A549 (cell line): Measurements from ENCODE around the gene IL21R. TPM values are rescaled to one million over a fixed set of nuclear protein-coding genes. Genes with fewer than 3 reads are reported as not detected.

Experiments
- ATAC-seq, 2 experiments: fragments of 200-7000 bp in 1 of 2; fragments of >200 bp in 1 of 2; cut with Nextera tagmentation in 1 of 2; cut with Tn5 transposase in 1 of 2; 3 replicates each; pipeline versions ENCODE4 v1.8.0 to v1.9.1; 2018 to 2020; ENCODE audit warnings: mild to moderate bottlenecking in 1 of 2, moderate library complexity in 1 of 2
- CTCF ChIA-PET: fragments of 300-600 bp; sonication (Branson Sonifier 250); formaldehyde crosslinking; extraction: SDS; loops from one replicate; lab custom pipeline; 2021; ENCODE audit warnings: antibody characterized with exemption, inconsistent platforms; lab: Yijun Ruan, JAX
- POLR2A ChIA-PET: fragments of 350-600 bp; formaldehyde crosslinking; extraction: SDS; loops from one replicate; lab custom pipeline; 2021; ENCODE audit warnings: antibody characterized with exemption, inconsistent platforms; lab: Yijun Ruan, JAX
- DNase-seq, 2 experiments: peaks; one replicate each; pipeline versions ENCODE4 v3.0.0 to v3.0.0-alpha.2; 2011 to 2016; ENCODE audit warnings: low read depth in 1 of 2, low spot score in 1 of 2
- FAIRE-seq: peaks from 2 replicates; lab custom pipeline; 2011; peaks lifted over from hg19 to GRCh38; lab: Jason Lieb, UNC
- H3K27ac ChIP-seq, 2 experiments: fragments of >200 bp; sonication (Bioruptor Twin); formaldehyde crosslinking; 3 replicates each; pipeline ENCODE4 v1.5.1; 2016 to 2017
- H3K4me1 ChIP-seq: fragments of >200 bp; sonication (Bioruptor Twin); formaldehyde crosslinking; 3 replicates; pipeline ENCODE4 v1.6.1; 2016
- H3K4me2 ChIP-seq: fragments of >200 bp; sonication (Bioruptor Twin); formaldehyde crosslinking; 3 replicates; pipeline ENCODE4 v1.6.1; 2016
- H3K4me3 ChIP-seq: fragments of >200 bp; sonication (Bioruptor Twin); formaldehyde crosslinking; 3 replicates; pipeline ENCODE4 v1.5.1; 2016
- H3K9me3 ChIP-seq: fragments of >200 bp; sonication (Bioruptor Twin); formaldehyde crosslinking; 3 replicates; pipeline ENCODE4 v1.6.1; 2016
- ATOH8 ChIP-seq: fragments of 250-450 bp; sonication (Bioruptor Pico); IDR thresholded peaks from 2 replicates; pipeline ENCODE4 v1.5.0; 2020; ENCODE audit warnings: low read depth, mild to moderate bottlenecking, moderate library complexity
- CHD4 ChIP-seq: fragments of 200-600 bp; sonication (generic); IDR thresholded peaks from 2 replicates; pipeline ENCODE4 v1.6.1; 2016; ENCODE audit warnings: antibody characterized with exemption, mild to moderate bottlenecking, borderline replicate concordance
- E2F6 ChIP-seq: IDR thresholded peaks from 2 replicates; pipeline ENCODE4 v1.6.1; 2012; ENCODE audit warnings: low read depth, borderline replicate concordance
- ELK1 ChIP-seq: fragments of 150-350 bp; IDR thresholded peaks from 2 replicates; pipeline ENCODE4 v1.6.1; 2014; ENCODE audit warnings: low read depth, mild to moderate bottlenecking, low read length
- FOSL2 ChIP-seq, 2 experiments: fragments of 450-650 bp in 1 of 2; fragments of >200 bp in 1 of 2; sonication (Bioruptor Twin) in 1 of 2; formaldehyde crosslinking; IDR thresholded peaks; 2 replicates each; pipeline versions ENCODE4 v1.5.0 to v1.6.1; 2016 to 2020; ENCODE audit warnings: mild to moderate bottlenecking in 1 of 2, moderate library complexity in 1 of 2
- HES2 ChIP-seq: fragments of >200 bp; sonication (Bioruptor Twin); formaldehyde crosslinking; IDR thresholded peaks from 2 replicates; pipeline ENCODE4 v1.6.1; 2016
- HOXB5 ChIP-seq: fragments of 250-450 bp; sonication (Bioruptor Pico); IDR thresholded peaks from 2 replicates; pipeline ENCODE4 v1.5.0; 2020; ENCODE audit warnings: mild to moderate bottlenecking, moderate library complexity
- KDM5A ChIP-seq: fragments of 200-600 bp; sonication (generic); IDR thresholded peaks from 2 replicates; pipeline ENCODE4 v1.6.1; 2016; ENCODE audit warnings: antibody characterized with exemption, mild to moderate bottlenecking
- MAFK ChIP-seq: fragments of 450-650 bp; IDR thresholded peaks from 2 replicates; pipeline ENCODE4 v1.6.1; 2014; ENCODE audit not compliant: partially characterized antibody
- MAZ ChIP-seq: fragments of 150-350 bp; IDR thresholded peaks from 2 replicates; pipeline ENCODE4 v1.6.1; 2014; ENCODE audit warnings: antibody characterized with exemption, low read depth, low read length, borderline replicate concordance
- NPAS2 ChIP-seq: fragments of 250-450 bp; sonication (Bioruptor Pico); IDR thresholded peaks from 2 replicates; pipeline ENCODE4 v1.8.0; 2022; ENCODE audit warnings: mild to moderate bottlenecking, moderate library complexity, borderline replicate concordance
- POLR2AphosphoS2 ChIP-seq: conservative IDR thresholded peaks from 2 replicates; pipeline ENCODE4 v1.6.1; 2012; ENCODE audit warnings: low read length, improper control_type of control experiment, inconsistent platforms
- RARB ChIP-seq: fragments of 250-450 bp; sonication (Bioruptor Pico); IDR thresholded peaks from 2 replicates; pipeline ENCODE4 v1.8.0; 2021; ENCODE audit warnings: mild to moderate bottlenecking, moderate library complexity
- RCOR1 ChIP-seq: fragments of 150-350 bp; IDR thresholded peaks from 2 replicates; pipeline ENCODE4 v1.6.1; 2014; ENCODE audit warnings: antibody characterized with exemption, low read length, low read depth
- RFX5 ChIP-seq: fragments of 450-650 bp; IDR thresholded peaks from 2 replicates; pipeline ENCODE4 v1.7.1; 2014; ENCODE audit warnings: antibody characterized with exemption, mild to moderate bottlenecking, moderate library complexity
- RNF2 ChIP-seq: fragments of 200-600 bp; sonication (generic); IDR thresholded peaks from 2 replicates; pipeline ENCODE4 v1.6.1; 2016; ENCODE audit warnings: low read depth, mild to moderate bottlenecking, antibody characterized with exemption, moderate library complexity, borderline replicate concordance
- TFCP2L1 ChIP-seq: fragments of 250-450 bp; sonication (Bioruptor Pico); IDR thresholded peaks from 2 replicates; pipeline ENCODE4 v1.5.0; 2021; ENCODE audit warnings: mild to moderate bottlenecking
- TP53 ChIP-seq: fragments of 250-450 bp; sonication (Bioruptor Pico); IDR thresholded peaks from 2 replicates; pipeline ENCODE4 v1.5.0; 2021; ENCODE audit warnings: mild to moderate bottlenecking, moderate library complexity
- USF2 ChIP-seq: fragments of 450-650 bp; IDR thresholded peaks from 2 replicates; pipeline ENCODE4 v1.6.1; 2014; ENCODE audit warnings: antibody characterized with exemption
- ZFP36 ChIP-seq: fragments of 450-650 bp; IDR thresholded peaks from 2 replicates; pipeline ENCODE4 v1.6.1; 2014; ENCODE audit warnings: borderline replicate concordance; ENCODE audit not compliant: partially characterized antibody
- ZNF302 ChIP-seq: fragments of 250-450 bp; sonication (Bioruptor Pico); IDR thresholded peaks from 2 replicates; pipeline ENCODE4 v1.9.0; 2021; ENCODE audit warnings: inconsistent platforms, mild to moderate bottlenecking, moderate library complexity
- WGBS: methylation state at CpG from one replicate; pipeline ENCODE4 v1.1.6; 2017; ENCODE audit errors: missing lambda C conversion rate; 5-methylcytosine and 5-hydroxymethylcytosine counted together
- polyA plus RNA-seq, 4 experiments: library from polyadenylated mRNA; depleted of rRNA in 3 of 4; stranded (reverse); fragments of >200 nt; fragmentation: RNase III in 1 of 4; extraction: RNeasy Plus Mini Kit Qiagen cat#74134 plus additional on column Dnase treatment in 1 of 4; gene quantifications; 2 replicates in 3 of 4; 3 replicates in 1 of 4; pipeline ENCODE4 v1.2.3, GENCODE V29; 2011 to 2017

The IL21R gene
- polyA plus RNA-seq, 2 of the 4 experiments (the other 2 are of a cell fraction) = 0.04 to 0.09 TPM

- no peaks in the 10 kb centered on the region for H3K9me3 ChIP-seq
- H3K4me2 ChIP-seq = no peak overlapping the region
- no peak for TF ChIP-seq RNF2
- TF ChIP-seq NPAS2 (CRISPR knock-in tag) = no peak
- no peak for TF ChIP-seq FOSL2 (IDR thresholded peaks at IDR 0.05)
- TF ChIP-seq FOSL2 (CRISPR knock-in tag; IDR thresholded peaks at IDR 0.05) = no peak
- TF ChIP-seq CHD4 = no peak
- no peak for TF ChIP-seq ELK1
- TF ChIP-seq TFCP2L1 = no peak
- TF ChIP-seq E2F6 = no peak
- TF ChIP-seq ATOH8 (CRISPR knock-in tag) = no peak
- DNase-seq (no peak), ATAC-seq (no peak), FAIRE-seq (no peak)
- WGBS = 93% methylated on average over 5 of the region's 5 CpGs
- H3K27ac ChIP-seq = no peak overlapping the region
- ChIA-PET CTCF (interaction anchor here (1.7 kb wide), 1 partner anchor 17 kb away, joined by 4 read pairs; no protein-coding TSS in a partner anchor), POLR2A (no interaction called here)
- no peak overlapping the region for H3K4me3 ChIP-seq
- H3K4me1 ChIP-seq = no peaks in the 10 kb centered on the region
Observed at GRCh38 chr16:27483624-27484023, 81.7 kb downstream of the IL21R start.

- CTCF ChIA-PET = interaction anchor here (1.2 to 1.5 kb wide), 2 partner anchors 27 to 30 kb away, joined by 3 to 4 read pairs; no protein-coding TSS in a partner anchor
- FAIRE-seq = no peak
- no peaks in the 10 kb centered on the region for H3K4me1 ChIP-seq
- no peak for DNase-seq
- no peak overlapping the region for H3K4me3 ChIP-seq
- H3K9me3 ChIP-seq = no peaks in the 10 kb centered on the region
- WGBS = 92% methylated on average over 9 of the region's 9 CpGs
- POLR2A ChIA-PET = interaction anchor here (1.4 kb wide), 1 partner anchor 281 kb away, joined by 4 read pairs; no protein-coding TSS in a partner anchor
- ATAC-seq = no peak
- TF ChIP-seq RFX5 = no peak
- TF ChIP-seq MAZ = no peak
- no peak for TF ChIP-seq HOXB5 (CRISPR knock-in tag)
- TF ChIP-seq ZFP36 = no peak
- TF ChIP-seq HES2 = no peak
- TF ChIP-seq USF2 = no peak
- TF ChIP-seq RCOR1 = no peak
- no peak for TF ChIP-seq E2F6
- TF ChIP-seq RARB (CRISPR knock-in tag) = no peak
- TF ChIP-seq ZNF302 (CRISPR knock-in tag) = no peak
- TF ChIP-seq KDM5A = no peak
- TF ChIP-seq MAFK = no peak
- TF ChIP-seq TP53 = no peak
- no peak for TF ChIP-seq POLR2AphosphoS2
- TF ChIP-seq, all 56 proteins: peak for 0
- Histone ChIP-seq H3K4me2 (no peak overlapping the region), H3K27ac (no peak overlapping the region)
Observed at GRCh38 chr16:27485126-27485525, 83.2 kb downstream of the IL21R start.
